SK-N-SH treated with all-trans-retinoic acid at 6 μM for 48 hours (cell line): ENCODE measurements around the gene ALS2CL.

Experiments
- BACH2 ChIP-seq: fragments of 250-450 bp; sonication (Bioruptor Pico); IDR thresholded peaks from 2 replicates; pipeline ENCODE4 v1.9.0; 2021; ENCODE audit warnings: mild to moderate bottlenecking, borderline replicate concordance
- CSDC2 ChIP-seq: fragments of 250-450 bp; sonication (Bioruptor Pico); IDR thresholded peaks from 2 replicates; pipeline ENCODE4 v1.5.0; 2020; ENCODE audit warnings: mild to moderate bottlenecking, moderate library complexity
- GLIS3 ChIP-seq: fragments of 250-450 bp; sonication (Bioruptor Pico); IDR thresholded peaks from 2 replicates; pipeline ENCODE4 v1.5.0; 2020; ENCODE audit warnings: mild to moderate bottlenecking, moderate library complexity
- ISL1 ChIP-seq: fragments of 250-450 bp; sonication (Bioruptor Pico); IDR thresholded peaks from 2 replicates; pipeline ENCODE4 v2.1.2; 2022; ENCODE audit warnings: mild to moderate bottlenecking, moderate library complexity
- PPARA ChIP-seq: fragments of 250-450 bp; sonication (Bioruptor Pico); IDR thresholded peaks from 2 replicates; pipeline ENCODE4 v1.5.0; 2020; ENCODE audit warnings: mild to moderate bottlenecking, borderline replicate concordance
- SNAI2 ChIP-seq: fragments of 250-450 bp; sonication (Bioruptor Pico); IDR thresholded peaks from 2 replicates; pipeline ENCODE4 v1.5.0; 2020; ENCODE audit warnings: mild to moderate bottlenecking, moderate library complexity
- TOX ChIP-seq: fragments of 250-450 bp; sonication (Bioruptor Pico); IDR thresholded peaks from 2 replicates; pipeline ENCODE4 v1.8.0; 2021; ENCODE audit warnings: mild to moderate bottlenecking, moderate library complexity, borderline replicate concordance
- ZFP30 ChIP-seq: fragments of 450-650 bp; formaldehyde crosslinking; IDR thresholded peaks from 2 replicates; pipeline ENCODE4 v1.5.0; 2022; ENCODE audit warnings: mild to moderate bottlenecking, moderate library complexity
- ZNF70 ChIP-seq: fragments of 450-650 bp; formaldehyde crosslinking; IDR thresholded peaks from 2 replicates; pipeline ENCODE4 v1.5.0; 2020; ENCODE audit warnings: mild to moderate bottlenecking, moderate library complexity
- ZNF8 ChIP-seq: fragments of 450-650 bp; formaldehyde crosslinking; IDR thresholded peaks from 2 replicates; pipeline ENCODE4 v1.5.0; 2020; ENCODE audit warnings: mild to moderate bottlenecking, moderate library complexity
- TF ChIP-seq, protein P1 (sequence below): fragments of 250-450 bp; sonication (Bioruptor Pico); IDR thresholded peaks from 2 replicates; pipeline ENCODE4 v1.5.1; 2020; ENCODE audit warnings: low read depth, mild to moderate bottlenecking, moderate library complexity
- TF ChIP-seq, protein P2 (sequence below): fragments of 250-450 bp; sonication (Bioruptor Pico); IDR thresholded peaks from 2 replicates; pipeline ENCODE4 v1.8.0; 2020; ENCODE audit warnings: mild to moderate bottlenecking, moderate library complexity, borderline replicate concordance
- TF ChIP-seq, protein P3 (sequence below): fragments of 250-450 bp; sonication (Bioruptor Pico); IDR thresholded peaks from 2 replicates; pipeline ENCODE4 v1.5.0; 2020; ENCODE audit warnings: mild to moderate bottlenecking, moderate library complexity

DNA sequence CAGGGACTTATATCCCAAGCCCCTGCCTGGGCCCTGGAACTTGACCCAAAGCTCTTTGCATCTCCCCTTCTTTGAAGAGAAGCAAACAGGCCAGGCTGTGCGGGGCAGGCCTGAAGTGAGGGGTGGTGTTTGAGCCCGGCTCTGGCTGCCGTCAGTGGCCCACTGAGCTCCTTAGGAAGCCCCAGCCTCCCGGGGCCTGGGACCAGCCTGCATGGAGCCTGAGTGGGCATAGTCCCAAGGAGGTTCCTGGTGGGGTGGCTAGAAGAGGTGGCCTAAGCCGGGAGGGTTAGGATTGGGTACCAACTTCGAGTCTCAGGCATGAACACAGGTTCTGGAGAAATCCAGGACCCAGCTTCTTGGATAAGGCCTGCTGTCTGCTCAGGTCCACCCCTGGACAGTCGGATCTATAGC is 14.1 kb upstream of the ALS2CL start:
- TF ChIP-seq TOX (CRISPR knock-in tag): no peak
- no peak for TF ChIP-seq CSDC2 (CRISPR knock-in tag)
- TF ChIP-seq BACH2: no peak
- no peak for TF ChIP-seq GLIS3 (CRISPR knock-in tag)
- TF ChIP-seq, protein P1, sequence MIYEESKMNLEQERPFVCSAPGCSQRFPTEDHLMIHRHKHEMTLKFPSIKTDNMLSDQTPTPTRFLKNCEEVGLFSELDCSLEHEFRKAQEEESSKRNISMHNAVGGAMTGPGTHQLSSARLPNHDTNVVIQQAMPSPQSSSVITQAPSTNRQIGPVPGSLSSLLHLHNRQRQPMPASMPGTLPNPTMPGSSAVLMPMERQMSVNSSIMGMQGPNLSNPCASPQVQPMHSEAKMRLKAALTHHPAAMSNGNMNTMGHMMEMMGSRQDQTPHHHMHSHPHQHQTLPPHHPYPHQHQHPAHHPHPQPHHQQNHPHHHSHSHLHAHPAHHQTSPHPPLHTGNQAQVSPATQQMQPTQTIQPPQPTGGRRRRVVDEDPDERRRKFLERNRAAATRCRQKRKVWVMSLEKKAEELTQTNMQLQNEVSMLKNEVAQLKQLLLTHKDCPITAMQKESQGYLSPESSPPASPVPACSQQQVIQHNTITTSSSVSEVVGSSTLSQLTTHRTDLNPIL (CRISPR knock-in tag): no peak
- TF ChIP-seq, protein P2, sequence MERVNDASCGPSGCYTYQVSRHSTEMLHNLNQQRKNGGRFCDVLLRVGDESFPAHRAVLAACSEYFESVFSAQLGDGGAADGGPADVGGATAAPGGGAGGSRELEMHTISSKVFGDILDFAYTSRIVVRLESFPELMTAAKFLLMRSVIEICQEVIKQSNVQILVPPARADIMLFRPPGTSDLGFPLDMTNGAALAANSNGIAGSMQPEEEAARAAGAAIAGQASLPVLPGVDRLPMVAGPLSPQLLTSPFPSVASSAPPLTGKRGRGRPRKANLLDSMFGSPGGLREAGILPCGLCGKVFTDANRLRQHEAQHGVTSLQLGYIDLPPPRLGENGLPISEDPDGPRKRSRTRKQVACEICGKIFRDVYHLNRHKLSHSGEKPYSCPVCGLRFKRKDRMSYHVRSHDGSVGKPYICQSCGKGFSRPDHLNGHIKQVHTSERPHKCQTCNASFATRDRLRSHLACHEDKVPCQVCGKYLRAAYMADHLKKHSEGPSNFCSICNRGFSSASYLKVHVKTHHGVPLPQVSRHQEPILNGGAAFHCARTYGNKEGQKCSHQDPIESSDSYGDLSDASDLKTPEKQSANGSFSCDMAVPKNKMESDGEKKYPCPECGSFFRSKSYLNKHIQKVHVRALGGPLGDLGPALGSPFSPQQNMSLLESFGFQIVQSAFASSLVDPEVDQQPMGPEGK (CRISPR knock-in tag): no peak
- no peak for TF ChIP-seq ZNF70 (CRISPR knock-in tag)
- TF ChIP-seq ZNF8 (CRISPR knock-in tag): no peak
- no peak for TF ChIP-seq ZFP30
- TF ChIP-seq, protein P3, sequence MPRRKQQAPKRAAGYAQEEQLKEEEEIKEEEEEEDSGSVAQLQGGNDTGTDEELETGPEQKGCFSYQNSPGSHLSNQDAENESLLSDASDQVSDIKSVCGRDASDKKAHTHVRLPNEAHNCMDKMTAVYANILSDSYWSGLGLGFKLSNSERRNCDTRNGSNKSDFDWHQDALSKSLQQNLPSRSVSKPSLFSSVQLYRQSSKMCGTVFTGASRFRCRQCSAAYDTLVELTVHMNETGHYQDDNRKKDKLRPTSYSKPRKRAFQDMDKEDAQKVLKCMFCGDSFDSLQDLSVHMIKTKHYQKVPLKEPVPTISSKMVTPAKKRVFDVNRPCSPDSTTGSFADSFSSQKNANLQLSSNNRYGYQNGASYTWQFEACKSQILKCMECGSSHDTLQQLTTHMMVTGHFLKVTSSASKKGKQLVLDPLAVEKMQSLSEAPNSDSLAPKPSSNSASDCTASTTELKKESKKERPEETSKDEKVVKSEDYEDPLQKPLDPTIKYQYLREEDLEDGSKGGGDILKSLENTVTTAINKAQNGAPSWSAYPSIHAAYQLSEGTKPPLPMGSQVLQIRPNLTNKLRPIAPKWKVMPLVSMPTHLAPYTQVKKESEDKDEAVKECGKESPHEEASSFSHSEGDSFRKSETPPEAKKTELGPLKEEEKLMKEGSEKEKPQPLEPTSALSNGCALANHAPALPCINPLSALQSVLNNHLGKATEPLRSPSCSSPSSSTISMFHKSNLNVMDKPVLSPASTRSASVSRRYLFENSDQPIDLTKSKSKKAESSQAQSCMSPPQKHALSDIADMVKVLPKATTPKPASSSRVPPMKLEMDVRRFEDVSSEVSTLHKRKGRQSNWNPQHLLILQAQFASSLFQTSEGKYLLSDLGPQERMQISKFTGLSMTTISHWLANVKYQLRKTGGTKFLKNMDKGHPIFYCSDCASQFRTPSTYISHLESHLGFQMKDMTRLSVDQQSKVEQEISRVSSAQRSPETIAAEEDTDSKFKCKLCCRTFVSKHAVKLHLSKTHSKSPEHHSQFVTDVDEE (CRISPR knock-in tag): no peak
- no peak for TF ChIP-seq ISL1 (CRISPR knock-in tag)
- no peak for TF ChIP-seq SNAI2 (CRISPR knock-in tag)
- no peak for TF ChIP-seq PPARA (CRISPR knock-in tag)
